Bronchial epithelial cell (primary cell): Measurements from ENCODE around the gene KCNJ14. TPM values are rescaled to one million over a fixed set of nuclear protein-coding genes. Genes with fewer than 3 reads are reported as not detected.

Source experiments
- DNase-seq: peaks from one replicate; pipeline ENCODE4 v3.0.0-alpha.2; 2010; ENCODE audit warnings: low read depth
- FAIRE-seq: peaks from 2 replicates; lab custom pipeline; 2011; peaks lifted over from hg19 to GRCh38; lab: Jason Lieb, UNC
- H3K27me3 ChIP-seq: 2 replicates; pipeline ENCODE4 v1.5.1; 2011; ENCODE audit warnings: low read length; ENCODE audit not compliant: control insufficient read depth, insufficient read depth
- H3K36me3 ChIP-seq: 2 replicates; pipeline ENCODE4 v1.5.1; 2011; ENCODE audit warnings: low read length; ENCODE audit not compliant: control insufficient read depth, insufficient read depth
- H3K4me3 ChIP-seq: 2 replicates; pipeline ENCODE4 v1.5.1; 2011; ENCODE audit warnings: mild to moderate bottlenecking, low read depth, low read length, control low read depth
- CTCF ChIP-seq: IDR thresholded peaks from 2 replicates; pipeline ENCODE4 v1.5.1; 2011; ENCODE audit warnings: mild to moderate bottlenecking, moderate library complexity, low read length, control low read depth, inconsistent platforms; ENCODE audit not compliant: insufficient read depth, severe bottlenecking
- total RNA-seq: library from RNA; depleted of rRNA; stranded (reverse); fragments of >200 nt; gene quantifications from 2 replicates; pipeline ENCODE4 v1.2.1, GENCODE V29; 2014

The KCNJ14 gene
- total RNA-seq, 1 donor from 2014 or later, result 1.1 TPM

- FAIRE-seq (no peak), DNase-seq (no peak)
- no peak for TF ChIP-seq CTCF
- Histone ChIP-seq H3K27me3 (no peaks in the 10 kb centered on the region), H3K36me3 (no peaks in the 10 kb centered on the region), H3K4me3 (no peak overlapping the region)
These were observed 56.0 kb downstream of the KCNJ14 start for GRCh38 chr19:48511321-48511731.

GRCh38 chr19:48511800-48512503 is 56.6 kb downstream of the KCNJ14 start, which contains the start of gene LMTK3:
Gene LMTK3 (minus strand): TSS chr19:48511835. CDS start chr19:48511576, 259 bp downstream.
- Histone ChIP-seq H3K4me3 (no peak within 1 kb of the TSS), H3K27me3 (no peaks in the 10 kb centered on the region), H3K36me3 (no peaks in the 10 kb centered on the region)
- FAIRE-seq, result no peak
- DNase-seq, result no peak
- no peak for TF ChIP-seq CTCF

GRCh38 chr19:48512504-48513288 is 57.3 kb downstream of the KCNJ14 start:
- H3K36me3 ChIP-seq, result no peaks in the 10 kb centered on the region
- no peaks in the 10 kb centered on the region for H3K27me3 ChIP-seq
- DNase-seq, result no peak
- H3K4me3 ChIP-seq, result no peak overlapping the region
- no peak for TF ChIP-seq CTCF
- no peak for FAIRE-seq

- Histone ChIP-seq H3K27me3 (no peaks in the 10 kb centered on the region), H3K4me3 (peak overlapping the region; percentile 52), H3K36me3 (no peaks in the 10 kb centered on the region)
- FAIRE-seq (no peak), DNase-seq (peak; percentile 62)
- no peak for TF ChIP-seq CTCF
These were observed 58.1 kb downstream of the KCNJ14 start for GRCh38 chr19:48513289-48514122.

- no peak overlapping the region for H3K4me3 ChIP-seq
- FAIRE-seq (no peak), DNase-seq (no peak)
- no peak for TF ChIP-seq CTCF
- H3K27me3 ChIP-seq, result no peaks in the 10 kb centered on the region
- H3K36me3 ChIP-seq, result no peaks in the 10 kb centered on the region
These were observed 58.7 kb downstream of the KCNJ14 start for GRCh38 chr19:48514123-48514458.
